HG03159 (cell line): Measurements from ENCODE around the gene MED13L.
"Not testable (repeated sequence)": the region's sequence is repeated elsewhere in the genome, so short reads cannot be mapped to it uniquely, and the experiment has no call there.

Experiments
- ATAC-seq: cut with Tn5 transposase; IDR thresholded peaks from one replicate; pipeline ENCODE4 v1.9.1; 2021; ENCODE audit warnings: mild to moderate bottlenecking, moderate library complexity; ENCODE audit not compliant: unreplicated experiment

MED13L gene

DNA sequence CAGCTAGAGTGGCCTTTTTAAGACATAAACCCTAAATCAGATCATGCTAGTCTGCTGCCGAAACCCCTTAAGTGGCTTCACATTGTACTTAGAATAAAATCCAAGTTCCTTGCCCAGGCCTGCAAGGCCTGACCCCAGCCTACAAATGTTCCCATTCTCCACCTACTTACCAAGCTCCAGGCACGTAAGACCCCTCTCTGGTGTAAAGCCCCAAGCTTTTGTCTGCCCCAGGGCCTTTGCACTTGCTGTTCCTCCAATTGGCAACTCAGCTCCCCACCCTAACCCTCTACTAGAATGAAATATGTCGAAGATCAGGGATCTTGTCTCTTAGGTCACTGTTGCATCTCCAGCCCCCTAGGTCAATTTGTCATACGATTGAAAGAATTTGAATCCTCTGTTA is 27.1 kb upstream of the MED13L start:
- no peak for ATAC-seq

GRCh38 chr12:116303929-116304328 is 26.4 kb upstream of the MED13L start:
- no peak for ATAC-seq

- ATAC-seq: no peak
Measured at GRCh38 chr12:116303066-116303465, 25.6 kb upstream of the MED13L start.

DNA sequence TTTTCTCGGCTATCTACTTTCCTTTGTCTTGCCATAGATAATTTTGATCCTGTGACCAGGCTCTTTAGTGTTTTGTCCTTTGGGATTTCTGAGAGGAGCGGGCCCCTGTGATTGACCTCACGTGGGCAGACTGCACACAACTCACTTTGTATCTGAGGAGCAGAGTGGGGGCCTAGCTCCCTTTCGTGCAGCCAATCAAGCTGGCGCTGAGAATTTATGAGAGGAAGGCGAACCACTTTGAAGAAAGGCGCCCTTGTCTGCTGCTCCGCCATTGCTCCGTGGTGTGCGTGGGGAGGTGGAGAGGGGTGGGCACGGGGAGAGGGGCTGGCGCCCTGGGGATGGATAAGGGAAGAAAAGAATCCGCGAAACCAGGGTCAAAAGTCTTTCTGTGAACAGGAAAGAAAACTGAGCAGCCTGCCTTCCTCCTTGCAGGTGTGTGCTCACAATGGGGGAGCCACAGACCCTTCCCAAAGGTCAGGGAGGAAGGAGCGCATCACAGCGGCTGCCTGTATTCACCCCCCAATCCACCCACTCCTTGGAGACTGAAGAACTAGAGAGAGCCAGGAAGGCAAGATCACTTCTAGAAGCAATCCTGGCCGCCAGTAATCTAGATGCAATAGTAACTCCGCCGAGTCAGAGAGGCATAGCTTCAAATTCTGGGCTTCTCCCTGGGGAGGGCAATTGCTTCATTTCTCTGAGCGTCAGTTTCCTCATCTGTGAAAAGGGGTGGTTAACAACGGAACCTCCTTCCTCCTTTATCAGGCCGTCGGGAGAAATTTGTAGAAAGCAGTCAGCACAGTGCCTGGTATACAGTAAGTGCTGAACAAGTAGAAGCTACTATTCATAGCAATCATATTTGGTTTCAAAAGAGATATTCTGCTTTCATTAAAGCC is 24.9 kb upstream of the MED13L start:
- ATAC-seq: no peak

- no peak for ATAC-seq
Measured at GRCh38 chr12:116301621-116302020, 24.1 kb upstream of the MED13L start.

DNA sequence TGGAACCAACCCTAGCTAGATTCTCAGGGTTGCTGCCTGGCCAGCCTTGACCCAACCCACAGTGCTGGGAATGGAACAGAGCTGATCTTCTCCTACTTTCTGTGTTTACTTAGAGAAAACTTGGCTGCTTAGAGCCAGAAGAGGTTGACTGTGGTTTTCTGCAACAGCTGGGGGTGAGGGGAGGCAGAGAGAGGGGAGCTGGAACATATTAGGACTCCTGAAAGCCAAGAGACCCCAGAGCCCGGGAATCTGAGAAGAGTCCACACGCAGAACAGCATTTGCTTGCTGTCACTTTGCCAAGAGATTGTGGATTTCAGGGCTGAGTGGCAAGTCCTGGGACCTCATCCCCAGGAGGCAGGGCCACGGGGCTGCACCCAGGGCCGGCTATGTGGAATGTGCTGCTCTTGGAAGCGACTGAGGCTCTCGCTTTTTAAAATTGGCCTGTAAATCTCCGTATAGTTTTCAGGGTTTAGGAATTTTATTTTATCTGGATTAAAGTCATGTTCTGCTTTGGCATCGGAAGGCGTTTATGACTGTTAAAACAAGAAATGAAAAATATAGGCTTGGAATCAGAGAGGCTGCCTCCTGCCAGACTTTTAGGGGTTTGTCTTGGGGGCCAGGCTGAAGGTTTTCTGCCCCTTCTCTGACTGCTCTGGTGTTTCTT is 22.3 kb upstream of the MED13L start:
- no peak for ATAC-seq

DNA sequence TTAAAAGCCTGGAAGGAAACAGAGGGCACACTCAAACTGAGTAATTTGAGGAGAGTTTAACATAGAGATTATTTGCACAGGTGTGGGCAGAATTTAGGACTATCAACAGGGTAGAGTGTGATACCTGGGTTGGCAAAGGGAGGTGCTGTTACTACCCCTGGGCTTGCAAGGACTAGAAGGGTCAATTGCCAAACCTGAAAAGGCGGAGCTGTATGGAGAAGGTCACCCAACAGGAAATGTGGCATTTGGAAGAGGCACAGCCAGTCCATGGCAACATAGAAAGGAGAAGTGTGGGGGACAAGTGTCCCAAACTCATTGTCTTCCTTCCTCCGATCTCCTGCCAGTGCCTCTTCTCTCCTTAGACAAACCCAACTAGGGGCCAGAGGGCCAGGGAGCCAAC is 21.6 kb upstream of the MED13L start:
- no peak for ATAC-seq

- no peak for ATAC-seq
Measured at GRCh38 chr12:116298578-116298977, 21.1 kb upstream of the MED13L start.

- no peak for ATAC-seq
Measured at GRCh38 chr12:116297224-116297834, 19.8 kb upstream of the MED13L start.

DNA sequence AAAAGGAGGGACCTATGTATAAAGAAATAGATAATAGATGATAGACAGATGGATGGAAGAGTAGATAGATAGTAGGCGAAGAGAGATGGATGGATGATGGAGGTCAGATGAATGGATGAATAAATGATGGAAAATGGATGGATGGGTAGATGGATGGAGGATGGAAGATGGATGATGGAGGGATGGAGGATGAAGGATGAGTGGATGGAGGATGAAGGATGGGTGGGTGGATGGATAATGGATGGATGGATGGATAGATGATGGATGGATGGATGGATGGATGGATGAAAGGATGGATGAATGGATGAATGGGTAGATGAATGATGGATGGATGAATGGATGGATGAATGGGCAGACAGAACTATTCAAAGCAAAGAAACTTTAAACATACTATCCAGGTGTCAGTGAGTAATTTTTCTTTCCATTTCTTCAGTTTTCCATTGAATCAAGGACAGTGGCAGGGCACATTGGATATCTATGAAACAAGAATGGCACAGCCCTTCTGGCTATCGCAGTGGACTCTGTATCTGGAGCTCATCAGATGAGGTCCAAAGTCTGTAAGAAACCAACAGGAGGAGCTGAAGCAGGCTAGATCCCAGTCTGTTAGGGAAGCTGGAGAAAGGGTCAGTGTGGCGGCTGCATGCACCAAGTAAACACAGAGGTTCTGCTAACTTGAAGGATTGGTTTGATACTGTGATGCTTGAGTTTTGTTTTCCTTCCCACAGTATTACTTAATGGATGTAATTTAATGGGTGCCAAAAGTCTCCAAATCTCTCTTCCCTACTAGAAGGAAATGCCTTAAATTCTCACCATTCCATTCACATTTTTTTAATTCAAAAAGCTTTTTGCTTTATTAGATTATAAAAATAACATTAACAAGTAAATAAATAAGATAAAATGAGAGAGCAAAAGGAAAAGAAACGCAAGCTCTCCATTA is 18.1 kb upstream of the MED13L start:
- no peak for ATAC-seq

GRCh38 chr12:116294454-116295165 is 17.1 kb upstream of the MED13L start:
- ATAC-seq: no peak

GRCh38 chr12:116293687-116294453 is 16.4 kb upstream of the MED13L start:
- no peak for ATAC-seq

GRCh38 chr12:116291218-116291617 is 13.7 kb upstream of the MED13L start:
- ATAC-seq: no peak

DNA sequence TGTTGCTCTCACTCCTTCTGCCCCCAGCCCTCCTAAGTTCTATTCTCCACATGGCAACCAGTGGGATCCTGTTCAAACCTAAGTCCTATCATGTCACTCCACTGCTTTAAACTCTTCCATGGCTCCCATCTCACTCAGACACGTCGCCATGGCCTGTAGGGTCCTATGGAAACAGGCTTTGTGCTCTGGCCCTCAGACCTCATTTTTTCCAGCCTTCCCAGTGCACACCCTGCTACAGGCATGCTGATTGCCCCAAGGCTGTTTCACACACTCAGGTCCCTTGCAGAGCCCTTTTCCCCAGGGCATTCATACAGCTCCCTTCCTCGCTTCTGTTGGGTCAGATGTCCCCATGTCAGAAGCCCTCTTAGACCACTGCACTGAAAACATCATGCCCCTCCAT is 11.2 kb upstream of the MED13L start:
- no peak for ATAC-seq

- no peak for ATAC-seq
Measured at GRCh38 chr12:116287842-116288301, 10.4 kb upstream of the MED13L start.

DNA sequence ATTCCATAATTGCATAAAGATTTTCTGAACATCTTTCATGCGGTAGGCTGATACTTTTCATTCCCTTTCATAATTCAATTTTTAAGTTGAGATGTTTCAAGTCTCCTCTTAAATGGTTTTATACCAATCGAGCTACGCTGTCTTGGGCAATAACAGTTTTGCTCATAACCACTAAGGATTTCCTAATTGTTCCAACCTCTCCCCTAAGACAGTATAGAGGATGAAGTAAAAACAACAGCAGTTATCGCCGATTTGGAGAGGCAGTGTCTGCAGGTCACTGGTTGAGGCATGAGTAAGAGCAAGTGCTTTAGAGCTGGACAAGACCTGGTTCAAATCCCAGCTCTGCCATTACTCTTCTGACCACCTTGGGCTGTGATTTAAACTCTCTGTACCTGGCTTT is 6.9 kb upstream of the MED13L start:
- ATAC-seq: no peak

DNA sequence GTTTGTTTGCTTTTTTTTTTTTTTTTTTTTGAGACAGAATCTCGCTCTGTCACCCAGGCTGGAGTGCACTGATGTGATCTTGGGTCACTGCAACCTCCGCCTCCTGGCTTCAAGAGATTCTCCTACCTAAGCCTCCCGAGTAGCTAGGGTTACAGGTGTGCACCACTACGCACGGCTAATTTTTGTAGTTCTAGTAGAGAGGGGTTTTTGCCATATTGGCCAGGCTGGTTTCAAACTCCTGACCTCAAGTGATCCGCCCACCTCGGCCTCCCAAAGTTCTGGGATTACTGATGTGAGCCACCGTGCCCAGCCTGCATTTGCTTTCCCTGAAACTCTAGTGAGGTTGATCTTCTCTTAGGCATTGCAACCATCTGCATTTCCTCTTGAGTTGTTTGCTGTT is 6.4 kb upstream of the MED13L start:
- ATAC-seq: not testable (repeated sequence)

- no peak for ATAC-seq
Measured at GRCh38 chr12:116282371-116283286, 5.1 kb upstream of the MED13L start.
